HCT116 (cell line): ENCODE results near the gene PPP1R11. TPM values are rescaled to one million over a fixed set of nuclear protein-coding genes. Genes with fewer than 3 reads are reported as not detected.

Experiments
- ATAC-seq: fragments of 200-7000 bp; cut with Tn5 transposase; 2 replicates; pipeline ENCODE4 v1.9.1; 2020; ENCODE audit warnings: mild to moderate bottlenecking, moderate library complexity
- BruUV-seq: library from RNA; stranded (reverse); fragments of 400-500 nt; replicated peaks from 2 replicates; lab custom pipeline; 2021; lab: Mats Ljungman, UMichigan
- CTCF ChIA-PET: fragments of 300-600 bp; sonication (Branson Sonifier 250); formaldehyde crosslinking; loops from one replicate; lab custom pipeline; 2021; ENCODE audit warnings: antibody characterized with exemption; lab: Charles Lee
- POLR2A ChIA-PET: fragments of 300-600, 350-600 bp; sonication (Branson Sonifier 250); formaldehyde crosslinking; loops from one replicate; lab custom pipeline; 2021; ENCODE audit warnings: antibody characterized with exemption; lab: Charles Lee
- RAD21 ChIA-PET, 2 experiments: fragments of 300-600 bp; sonication (Branson Sonifier 250); formaldehyde crosslinking; loops; one replicate each; lab custom pipeline; 2023; ENCODE audit warnings: low total read pairs in 2 of 2; ENCODE audit not compliant: uncharacterized antibody in 2 of 2, unreplicated experiment in 2 of 2, low non-redundant PET in 1 of 2; lab: Charles Lee
- DNase-seq: peaks from one replicate; pipeline ENCODE4 v3.0.0-alpha.2; 2010; ENCODE audit warnings: low read depth, low spot score
- H2AFZ ChIP-seq: fragments of 200-600 bp; shearing (Covaris generic), sonication (generic); 2 replicates; pipeline ENCODE4 v1.6.1; 2017; ENCODE audit warnings: low read depth, mixed run types, mixed read lengths, antibody characterized with exemption, low read length; ENCODE audit not compliant: poor library complexity, severe bottlenecking
- H3K27ac ChIP-seq: 2 replicates; pipeline ENCODE4 v1.5.1; 2012; ENCODE audit warnings: low read depth, low read length
- H3K27me3 ChIP-seq: fragments of 200-600 bp; sonication (generic); 2 replicates; pipeline ENCODE4 v1.6.1; 2016; ENCODE audit warnings: mixed run types, low read length, mixed read lengths; ENCODE audit not compliant: insufficient read depth
- H3K36me3 ChIP-seq, 2 experiments: fragments of 200-500 bp in 1 of 2; fragments of 200-600 bp in 1 of 2; sonication (Bioruptor generic) in 1 of 2; sonication (generic) in 1 of 2; 2 replicates each; pipeline versions ENCODE4 v1.5.1 to v1.6.1; 2014 to 2016; ENCODE audit warnings: low read length in 2 of 2, inconsistent platforms in 1 of 2, mixed read lengths in 1 of 2, mixed run types in 1 of 2; ENCODE audit not compliant: insufficient read depth in 2 of 2, control insufficient read depth in 1 of 2
- H3K4me1 ChIP-seq, 2 experiments: fragments of 200-600 bp in 1 of 2; sonication (generic) in 1 of 2; 2 replicates each; pipeline versions ENCODE4 v1.5.1 to v1.6.1; 2012 to 2017; ENCODE audit warnings: low read length in 2 of 2, inconsistent platforms in 1 of 2, mild to moderate bottlenecking in 1 of 2, mixed read lengths in 1 of 2, mixed run types in 1 of 2, moderate library complexity in 1 of 2; ENCODE audit not compliant: insufficient read depth in 2 of 2, control insufficient read depth in 1 of 2
- H3K4me2 ChIP-seq: fragments of 200-600 bp; sonication (generic); 2 replicates; pipeline ENCODE4 v1.6.1; 2017; ENCODE audit warnings: mixed run types, low read length, mixed read lengths
- H3K4me3 ChIP-seq, 2 experiments: fragments of 200-600 bp in 1 of 2; sonication (generic) in 1 of 2; replicated peaks in 1 of 2; 2 replicates each; pipeline ENCODE4 v1.5.1; 2011 to 2016; ENCODE audit warnings: low read length in 2 of 2, control low read depth in 1 of 2, low read depth in 1 of 2, mild to moderate bottlenecking in 1 of 2, mixed read lengths in 1 of 2, mixed run types in 1 of 2
- H3K79me2 ChIP-seq: fragments of 200-600 bp; sonication (generic); 2 replicates; pipeline ENCODE4 v1.6.1; 2017; ENCODE audit warnings: mild to moderate bottlenecking, mixed run types, low read length, moderate library complexity, mixed read lengths; ENCODE audit not compliant: insufficient read depth
- H3K9ac ChIP-seq: fragments of 200-600 bp; sonication (generic); 2 replicates; pipeline ENCODE4 v1.6.1; 2016; ENCODE audit warnings: low read length, mixed read lengths
- H3K9me2 ChIP-seq: fragments of 200-600 bp; sonication (generic), shearing (Covaris generic); 2 replicates; pipeline ENCODE4 v1.6.1; 2017; ENCODE audit warnings: mixed run types, mild to moderate bottlenecking, moderate library complexity; ENCODE audit not compliant: insufficient read depth
- H3K9me3 ChIP-seq, 2 experiments: fragments of 200-500 bp in 1 of 2; fragments of 200-600 bp in 1 of 2; sonication (Bioruptor generic) in 1 of 2; sonication (generic) in 1 of 2; 2 replicates each; pipeline ENCODE4 v1.6.1; 2014 to 2017; ENCODE audit warnings: low read length in 2 of 2, mixed read lengths in 2 of 2, inconsistent platforms in 1 of 2, low read depth in 1 of 2, mild to moderate bottlenecking in 1 of 2, mixed run types in 1 of 2, moderate library complexity in 1 of 2; ENCODE audit not compliant: control insufficient read depth in 1 of 2, insufficient read depth in 1 of 2
- H4K20me1 ChIP-seq: fragments of 200-600 bp; sonication (generic), shearing (Covaris generic); 2 replicates; pipeline ENCODE4 v1.6.1; 2017; ENCODE audit warnings: mixed run types, mild to moderate bottlenecking, moderate library complexity; ENCODE audit not compliant: insufficient read depth
- CBX3 ChIP-seq: IDR thresholded peaks from 2 replicates; pipeline ENCODE4 v1.6.1; 2012; ENCODE audit warnings: low read depth
- EGR1 ChIP-seq: IDR thresholded peaks from 2 replicates; pipeline ENCODE4 v1.6.1; 2012; ENCODE audit warnings: low read depth
- ELF1 ChIP-seq: IDR thresholded peaks from 2 replicates; pipeline ENCODE4 v1.6.1; 2012; ENCODE audit warnings: low read depth, borderline replicate concordance
- EZH2 ChIP-seq: fragments of 200-600 bp; sonication (generic); IDR thresholded peaks from 2 replicates; pipeline ENCODE4 v1.6.1; 2017; ENCODE audit warnings: antibody characterized with exemption, mixed run types
- FOSL1 ChIP-seq: IDR thresholded peaks from 2 replicates; pipeline ENCODE4 v1.6.1; 2012; ENCODE audit warnings: low read depth
- JUND ChIP-seq: IDR thresholded peaks from 2 replicates; pipeline ENCODE4 v1.6.1; 2012
- POLR2A ChIP-seq: IDR thresholded peaks from 2 replicates; pipeline ENCODE4 v1.7.0; 2011; ENCODE audit warnings: borderline replicate concordance; ENCODE audit not compliant: insufficient read depth, insufficient read length; ENCODE audit errors: extremely low read depth
- POLR2AphosphoS5 ChIP-seq: IDR thresholded peaks from 2 replicates; pipeline ENCODE4 v1.6.1; 2011; ENCODE audit warnings: mild to moderate bottlenecking, low read depth, low read length, moderate library complexity
- RAD21 ChIP-seq: IDR thresholded peaks from 2 replicates; pipeline ENCODE4 v1.6.1; 2012; ENCODE audit warnings: low read depth, mild to moderate bottlenecking
- SIN3A ChIP-seq: IDR thresholded peaks from 2 replicates; pipeline ENCODE4 v1.6.1; 2012; ENCODE audit warnings: low read depth
- SP1 ChIP-seq: IDR thresholded peaks from 2 replicates; pipeline ENCODE4 v1.6.1; 2012; ENCODE audit warnings: low read depth
- SRF ChIP-seq: IDR thresholded peaks from 2 replicates; pipeline ENCODE4 v1.6.1; 2012; ENCODE audit warnings: low read depth
- ZBTB33 ChIP-seq: IDR thresholded peaks from 2 replicates; pipeline ENCODE4 v1.6.1; 2011; ENCODE audit warnings: mild to moderate bottlenecking, low read length, moderate library complexity; ENCODE audit not compliant: insufficient replicate concordance; ENCODE audit errors: extremely low read depth
- ZFX ChIP-seq: fragments of 450-650 bp; IDR thresholded peaks from 2 replicates; pipeline ENCODE4 v1.6.1; 2017
- ZNF274 ChIP-seq: fragments of 200-500 bp; sonication (Bioruptor generic); IDR thresholded peaks from 2 replicates; pipeline ENCODE4 v1.6.1; 2014; ENCODE audit warnings: mild to moderate bottlenecking, low read depth, low read length, inconsistent platforms
- intact Hi-C: fragments of 100-400 bp; cut with micrococcal nuclease; formaldehyde crosslinking; loops from 2 replicates; pipeline ENCODE4 v1.10.0; 2022
- total RNA-seq: library from RNA; stranded (reverse); gene quantifications from one replicate; pipeline ENCODE4 v1.2.1, GENCODE V29; 2021; ENCODE audit not compliant: unreplicated experiment
- TF ChIP-seq, protein P1 (sequence below): IDR thresholded peaks from 2 replicates; pipeline ENCODE4 v1.6.1; 2012
- TF ChIP-seq, protein P2 (sequence below), 3 experiments: fragments of 200-600 bp in 1 of 3; sonication (generic) in 1 of 3; IDR thresholded peaks in 2 of 3; conservative IDR thresholded peaks in 1 of 3; 2 replicates each; pipeline ENCODE4 v1.5.1; 2012 to 2017; ENCODE audit warnings: low read depth in 2 of 3, low read length in 2 of 3, antibody characterized with exemption in 1 of 3, borderline replicate concordance in 1 of 3, control low read depth in 1 of 3, mild to moderate bottlenecking in 1 of 3, mixed read lengths in 1 of 3, mixed run types in 1 of 3, moderate library complexity in 1 of 3; ENCODE audit not compliant: insufficient read depth in 1 of 3
- TF ChIP-seq, protein P3 (sequence below): IDR thresholded peaks from 2 replicates; pipeline ENCODE4 v1.6.1; 2012
- TF ChIP-seq, protein P4 (sequence below): IDR thresholded peaks from 2 replicates; pipeline ENCODE4 v1.6.1; 2012; ENCODE audit warnings: low read depth

PPP1R11 gene
- total RNA-seq, 1 experiment from 2014 or later: 29.3 TPM

DNA sequence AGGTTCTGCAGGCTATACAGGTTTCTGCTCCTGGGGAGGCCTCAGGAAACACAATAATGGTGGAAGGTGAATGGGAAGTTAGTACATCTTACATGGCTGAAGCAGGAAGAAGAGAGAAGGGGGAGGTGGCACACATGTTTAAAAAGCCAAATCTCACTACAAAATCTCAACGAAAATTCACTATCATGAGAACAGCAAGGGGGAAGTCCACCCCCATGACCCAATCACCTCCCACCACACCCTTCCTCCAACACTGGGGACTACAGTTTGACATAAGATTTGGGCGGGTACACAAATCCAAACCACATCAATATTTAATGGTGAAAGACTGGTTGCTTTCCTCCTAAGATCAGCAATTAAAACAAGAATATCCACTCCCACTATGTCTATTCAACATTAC is 19.8 kb upstream of the PPP1R11 start:
- Histone ChIP-seq H3K9me3 (no peaks in the 10 kb centered on the region), H3K9me2 (no peaks in the 10 kb centered on the region), H3K27ac (no peak overlapping the region), H3K4me2 (no peak overlapping the region), H4K20me1 (no peaks in the 10 kb centered on the region), H3K4me1 (no peaks in the 10 kb centered on the region), H2AFZ (no peak overlapping the region), H3K9ac (no peak overlapping the region), H3K36me3 (no peaks in the 10 kb centered on the region), H3K4me3 (no peak overlapping the region), H3K79me2 (no peaks in the 10 kb centered on the region), H3K27me3 (no peaks in the 10 kb centered on the region)
- RAD21 ChIA-PET: no interaction called here
- DNase-seq: no peak
- CTCF ChIA-PET: no interaction called here
- POLR2A ChIA-PET: no interaction called here
- ATAC-seq: no peak
- intact Hi-C loops: no loop called here
- TF ChIP-seq, protein P1, sequence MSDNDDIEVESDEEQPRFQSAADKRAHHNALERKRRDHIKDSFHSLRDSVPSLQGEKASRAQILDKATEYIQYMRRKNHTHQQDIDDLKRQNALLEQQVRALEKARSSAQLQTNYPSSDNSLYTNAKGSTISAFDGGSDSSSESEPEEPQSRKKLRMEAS: no peak
- TF ChIP-seq ELF1: no peak
- no peak for TF ChIP-seq FOSL1
- TF ChIP-seq POLR2A: no peak
- TF ChIP-seq SRF: no peak
- TF ChIP-seq SP1: no peak
- no peak for TF ChIP-seq RAD21
- TF ChIP-seq ZBTB33: no peak
- TF ChIP-seq, protein P2, sequence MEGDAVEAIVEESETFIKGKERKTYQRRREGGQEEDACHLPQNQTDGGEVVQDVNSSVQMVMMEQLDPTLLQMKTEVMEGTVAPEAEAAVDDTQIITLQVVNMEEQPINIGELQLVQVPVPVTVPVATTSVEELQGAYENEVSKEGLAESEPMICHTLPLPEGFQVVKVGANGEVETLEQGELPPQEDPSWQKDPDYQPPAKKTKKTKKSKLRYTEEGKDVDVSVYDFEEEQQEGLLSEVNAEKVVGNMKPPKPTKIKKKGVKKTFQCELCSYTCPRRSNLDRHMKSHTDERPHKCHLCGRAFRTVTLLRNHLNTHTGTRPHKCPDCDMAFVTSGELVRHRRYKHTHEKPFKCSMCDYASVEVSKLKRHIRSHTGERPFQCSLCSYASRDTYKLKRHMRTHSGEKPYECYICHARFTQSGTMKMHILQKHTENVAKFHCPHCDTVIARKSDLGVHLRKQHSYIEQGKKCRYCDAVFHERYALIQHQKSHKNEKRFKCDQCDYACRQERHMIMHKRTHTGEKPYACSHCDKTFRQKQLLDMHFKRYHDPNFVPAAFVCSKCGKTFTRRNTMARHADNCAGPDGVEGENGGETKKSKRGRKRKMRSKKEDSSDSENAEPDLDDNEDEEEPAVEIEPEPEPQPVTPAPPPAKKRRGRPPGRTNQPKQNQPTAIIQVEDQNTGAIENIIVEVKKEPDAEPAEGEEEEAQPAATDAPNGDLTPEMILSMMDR (IDR thresholded peaks at IDR 0.05 in 2 of 3, conservative IDR thresholded peaks at IDR 0.05 in 1 of 3; ENCODE audit: borderline replicate concordance in 1 of 3, insufficient read depth in 1 of 3, low read depth in 2 of 3, low read length in 2 of 3): no peak
- no peak for TF ChIP-seq ZFX
- no peak for TF ChIP-seq POLR2AphosphoS5
- TF ChIP-seq, protein P3, sequence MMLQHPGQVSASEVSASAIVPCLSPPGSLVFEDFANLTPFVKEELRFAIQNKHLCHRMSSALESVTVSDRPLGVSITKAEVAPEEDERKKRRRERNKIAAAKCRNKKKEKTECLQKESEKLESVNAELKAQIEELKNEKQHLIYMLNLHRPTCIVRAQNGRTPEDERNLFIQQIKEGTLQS: no peak
- no peak for TF ChIP-seq EGR1
- no peak for TF ChIP-seq JUND
- no peak for TF ChIP-seq ZNF274
- TF ChIP-seq SIN3A: no peak
- TF ChIP-seq, protein P4, sequence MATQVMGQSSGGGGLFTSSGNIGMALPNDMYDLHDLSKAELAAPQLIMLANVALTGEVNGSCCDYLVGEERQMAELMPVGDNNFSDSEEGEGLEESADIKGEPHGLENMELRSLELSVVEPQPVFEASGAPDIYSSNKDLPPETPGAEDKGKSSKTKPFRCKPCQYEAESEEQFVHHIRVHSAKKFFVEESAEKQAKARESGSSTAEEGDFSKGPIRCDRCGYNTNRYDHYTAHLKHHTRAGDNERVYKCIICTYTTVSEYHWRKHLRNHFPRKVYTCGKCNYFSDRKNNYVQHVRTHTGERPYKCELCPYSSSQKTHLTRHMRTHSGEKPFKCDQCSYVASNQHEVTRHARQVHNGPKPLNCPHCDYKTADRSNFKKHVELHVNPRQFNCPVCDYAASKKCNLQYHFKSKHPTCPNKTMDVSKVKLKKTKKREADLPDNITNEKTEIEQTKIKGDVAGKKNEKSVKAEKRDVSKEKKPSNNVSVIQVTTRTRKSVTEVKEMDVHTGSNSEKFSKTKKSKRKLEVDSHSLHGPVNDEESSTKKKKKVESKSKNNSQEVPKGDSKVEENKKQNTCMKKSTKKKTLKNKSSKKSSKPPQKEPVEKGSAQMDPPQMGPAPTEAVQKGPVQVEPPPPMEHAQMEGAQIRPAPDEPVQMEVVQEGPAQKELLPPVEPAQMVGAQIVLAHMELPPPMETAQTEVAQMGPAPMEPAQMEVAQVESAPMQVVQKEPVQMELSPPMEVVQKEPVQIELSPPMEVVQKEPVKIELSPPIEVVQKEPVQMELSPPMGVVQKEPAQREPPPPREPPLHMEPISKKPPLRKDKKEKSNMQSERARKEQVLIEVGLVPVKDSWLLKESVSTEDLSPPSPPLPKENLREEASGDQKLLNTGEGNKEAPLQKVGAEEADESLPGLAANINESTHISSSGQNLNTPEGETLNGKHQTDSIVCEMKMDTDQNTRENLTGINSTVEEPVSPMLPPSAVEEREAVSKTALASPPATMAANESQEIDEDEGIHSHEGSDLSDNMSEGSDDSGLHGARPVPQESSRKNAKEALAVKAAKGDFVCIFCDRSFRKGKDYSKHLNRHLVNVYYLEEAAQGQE: no peak
- no peak for TF ChIP-seq CBX3
- TF ChIP-seq EZH2: no peak
- BruUV-seq: no TSS peak
